H1 (cell line): ENCODE measurements around the gene TRMT2B. TPM values are rescaled to one million over a fixed set of nuclear protein-coding genes. Genes with fewer than 3 reads are reported as not detected.

ENCODE experiments used
- ATF3 ChIP-seq: IDR thresholded peaks from 2 replicates; pipeline ENCODE4 v1.6.1; 2011; ENCODE audit warnings: low read depth, mild to moderate bottlenecking, low read length; ENCODE audit not compliant: insufficient read depth
- polyA plus RNA-seq, 7 experiments: library from polyadenylated mRNA; depleted of rRNA in 3 of 7; stranded (reverse) in 5 of 7; unstranded in 2 of 7; fragments of >200 nt in 5 of 7; fragments of 200-250 nt in 2 of 7; gene quantifications; 1 replicate in 5 of 7; 2 replicates in 1 of 7; 4 replicates in 1 of 7; pipeline versions ENCODE4 v1.2.1 to v1.2.3, GENCODE V29; 2011 to 2013; ENCODE audit warnings: missing spikeins in 2 of 7, mixed read lengths in 2 of 7
- total RNA-seq: library from RNA; stranded (reverse); fragmentation: NEBNext Ultra II Directional; extraction: Animal tissue kit (Norgen Biotek cat#: 25700); gene quantifications from 2 replicates; pipeline ENCODE4 v1.2.1, GENCODE V29; 2021

The TRMT2B gene
- total and polyA plus RNA-seq, 2 of the 8 experiments (the other 6 are each of a cell fraction or from before 2014, with no cell fraction given), result 12.1 to 12.4 TPM

GRCh38 chrX:100979881-100980607 is 71.9 kb downstream of the TRMT2B start (continued):
- no peak for TF ChIP-seq ATF3
